ENCODE data around the gene TCF4. TPM values are rescaled to one million over a fixed set of nuclear protein-coding genes. Genes with fewer than 3 reads are reported as not detected.

Gene TCF4
- total and polyA plus RNA-seq, 2 donors (not counting 3 experiments of a cell fraction or from before 2014, with no cell fraction given): 183 to 390 TPM

GRCh38 chr18:55256226-55256928 is 331.6 kb downstream of the TCF4 start:
- Histone ChIP-seq H3K4me3 (replicated peaks in 1 of 3; ENCODE audit: insufficient read depth in 1 of 3, low read depth in 1 of 3, low read length in 3 of 3) (no peak overlapping the region), H2AFZ (ENCODE audit: low read depth, low read length) (no peak overlapping the region), H3K4me1 (ENCODE audit: control insufficient read depth, extremely low read depth, insufficient read depth, low read length) (peaks cover 37% of the 10 kb centered on the region), H3K9me1 (replicated peaks; ENCODE audit: control insufficient read depth, extremely low read depth, insufficient read depth, low read length) (no peaks in the 10 kb centered on the region), H3K79me2 (ENCODE audit: control insufficient read depth, insufficient read depth, low read length) (no peaks in the 10 kb centered on the region), H3K9ac (replicated peaks; ENCODE audit: extremely low read depth, insufficient read depth, low read length) (no peak overlapping the region), H3K4me2 (ENCODE audit: insufficient read depth, low read length) (no peak overlapping the region), H3K9me3 (replicated peaks; ENCODE audit: control insufficient read depth, insufficient read depth, low read length) (no peaks in the 10 kb centered on the region), H3K36me3 (ENCODE audit: control insufficient read depth in 2 of 2, extremely low read depth in 1 of 2, insufficient read depth in 2 of 2, low read length in 2 of 2) (peaks cover 31 to 32% of the 10 kb centered on the region in 2 experiments), H3K27ac (ENCODE audit: insufficient read depth, low read depth, low read length) (no peak overlapping the region), H3K27me3 (ENCODE audit: control insufficient read depth in 2 of 2, insufficient read depth in 2 of 2, low read length in 2 of 2) (no peaks in the 10 kb centered on the region), H4K20me1 (replicated peaks; ENCODE audit: control insufficient read depth, extremely low read depth, insufficient read depth, low read length) (no peaks in the 10 kb centered on the region)
- BruUV-seq (replicated peaks): no TSS peak
- dilution Hi-C loops (cut with MboI; ENCODE audit: extremely low pct_ligation_motif_present, low sequenced_read_pairs) (no loop called here), intact Hi-C loops (cut with micrococcal nuclease) (no loop called here)
- TF ChIP-seq CTCF (IDR thresholded peaks at IDR 0.05; ENCODE audit: extremely low read depth in 1 of 2, insufficient read depth in 1 of 2, low read depth in 1 of 2, low read length in 2 of 2) (no peak), POLR2A (IDR thresholded peaks at IDR 0.05; ENCODE audit: low read depth, low read length) (no peak), MYC (IDR thresholded peaks at IDR 0.05; ENCODE audit: low read depth, low read length) (no peak), JUN (IDR thresholded peaks at IDR 0.05; ENCODE audit: borderline replicate concordance, insufficient read depth, insufficient read length, low read depth) (no peak), GATA2 (IDR thresholded peaks at IDR 0.05; ENCODE audit: insufficient read depth, insufficient read length, low read depth, low read length) (no peak), MAX (IDR thresholded peaks at IDR 0.05; ENCODE audit: insufficient read depth, insufficient read length) (no peak), POLR2AphosphoS5 (IDR thresholded peaks at IDR 0.05; ENCODE audit: insufficient read depth, low read depth, low read length) (no peak), FOS (IDR thresholded peaks at IDR 0.05; ENCODE audit: borderline replicate concordance, insufficient read depth, low read length) (no peak), EZH2 (IDR thresholded peaks at IDR 0.05; ENCODE audit: borderline replicate concordance, low read depth, low read length, severe bottlenecking) (no peak)
- CTCF ChIA-PET: interaction anchor here (1.3 kb wide), 2 partner anchors 12 to 21 kb away, joined by 4 read pairs; no protein-coding TSS in a partner anchor
- FAIRE-seq: no peak
- no peak for DNase-seq (ENCODE audit: low read depth, low spot score)
- POLR2A ChIA-PET: no interaction called here
